ENCODE measurements around the gene PLBD2. TPM values are rescaled to one million over a fixed set of nuclear protein-coding genes. Genes with fewer than 3 reads are reported as not detected.

Gene PLBD2
- total RNA-seq, 1 donor from 2014 or later: 4.9 TPM

DNA sequence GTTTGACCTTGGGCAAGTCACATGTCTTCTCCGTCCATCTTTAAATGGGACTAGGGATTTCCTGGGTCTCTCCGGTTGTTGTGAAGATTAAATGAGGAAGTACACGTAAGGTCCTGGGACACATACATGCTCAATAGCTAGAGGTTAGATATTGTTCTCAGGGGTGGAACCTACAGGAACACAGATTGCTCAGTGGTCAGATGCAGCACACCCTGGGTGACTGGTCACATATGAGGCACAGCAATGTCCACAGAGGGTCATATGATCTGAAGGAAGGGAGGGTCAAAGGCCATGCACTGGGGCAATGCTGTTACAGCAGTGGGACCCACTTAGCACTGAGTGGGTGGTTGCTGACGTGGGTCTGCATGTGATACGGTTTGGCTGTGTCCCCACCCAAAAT lies 12.0 kb upstream of the PLBD2 start:
- Histone ChIP-seq H2AFZ (replicated peaks) (no peak overlapping the region), H3K27me3 (no peaks in the 10 kb centered on the region), H3K36me3 (no peaks in the 10 kb centered on the region), H3K4me2 (no peak overlapping the region), H4K20me1 (ENCODE audit: low read depth) (no peaks in the 10 kb centered on the region), H3K4me3 (no peak overlapping the region), H3K79me2 (ENCODE audit: low read depth) (no peaks in the 10 kb centered on the region), H3K4me1 (no peaks in the 10 kb centered on the region), H3K9ac (no peak overlapping the region), H3F3A (ENCODE audit: low read depth) (no peaks in the 10 kb centered on the region), H3K9me3 (ENCODE audit: low read depth) (no peaks in the 10 kb centered on the region), H3K27ac (no peak overlapping the region)
- H3K9me3 Mint-ChIP-seq: no peaks in the 10 kb centered on the region
- peak overlapping the region; percentile 62 for H3K27ac Mint-ChIP-seq
- peaks cover 14% of the 10 kb centered on the region for H3K27me3 Mint-ChIP-seq (ENCODE audit: insufficient read depth, low read depth)
- H3K4me1 Mint-ChIP-seq: peaks cover 8% of the 10 kb centered on the region
- H3K4me3 Mint-ChIP-seq: no peak overlapping the region
- no peak for TF ChIP-seq EZH2phosphoT487 (IDR thresholded peaks at IDR 0.05)
- no peak for TF ChIP-seq EZH2 (IDR thresholded peaks at IDR 0.05)
- TF ChIP-seq, protein P1, sequence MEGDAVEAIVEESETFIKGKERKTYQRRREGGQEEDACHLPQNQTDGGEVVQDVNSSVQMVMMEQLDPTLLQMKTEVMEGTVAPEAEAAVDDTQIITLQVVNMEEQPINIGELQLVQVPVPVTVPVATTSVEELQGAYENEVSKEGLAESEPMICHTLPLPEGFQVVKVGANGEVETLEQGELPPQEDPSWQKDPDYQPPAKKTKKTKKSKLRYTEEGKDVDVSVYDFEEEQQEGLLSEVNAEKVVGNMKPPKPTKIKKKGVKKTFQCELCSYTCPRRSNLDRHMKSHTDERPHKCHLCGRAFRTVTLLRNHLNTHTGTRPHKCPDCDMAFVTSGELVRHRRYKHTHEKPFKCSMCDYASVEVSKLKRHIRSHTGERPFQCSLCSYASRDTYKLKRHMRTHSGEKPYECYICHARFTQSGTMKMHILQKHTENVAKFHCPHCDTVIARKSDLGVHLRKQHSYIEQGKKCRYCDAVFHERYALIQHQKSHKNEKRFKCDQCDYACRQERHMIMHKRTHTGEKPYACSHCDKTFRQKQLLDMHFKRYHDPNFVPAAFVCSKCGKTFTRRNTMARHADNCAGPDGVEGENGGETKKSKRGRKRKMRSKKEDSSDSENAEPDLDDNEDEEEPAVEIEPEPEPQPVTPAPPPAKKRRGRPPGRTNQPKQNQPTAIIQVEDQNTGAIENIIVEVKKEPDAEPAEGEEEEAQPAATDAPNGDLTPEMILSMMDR (IDR thresholded peaks at IDR 0.05): no peak
- no peaks in the 10 kb centered on the region for H3K36me3 Mint-ChIP-seq
- no peak for DNase-seq (ENCODE audit: low spot score)

DNA sequence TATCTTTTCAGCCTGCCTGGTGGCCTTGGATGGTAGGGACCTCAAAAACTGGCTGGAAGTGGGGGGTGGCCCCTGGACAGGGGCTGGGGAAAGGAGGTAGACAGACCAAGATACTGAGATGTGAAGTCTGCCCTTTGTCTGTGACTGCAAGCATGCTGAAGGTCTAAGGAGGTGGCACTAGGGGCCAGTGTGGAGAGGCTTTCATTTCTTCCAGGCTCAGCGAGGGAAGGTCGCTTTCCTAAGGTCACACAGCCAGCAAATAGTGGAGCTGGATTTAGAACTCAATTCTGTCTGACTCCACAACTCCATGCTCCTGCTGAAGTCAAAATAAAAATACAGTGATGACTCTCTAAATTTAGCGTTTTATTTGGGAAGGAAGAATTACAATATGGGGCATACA lies 11.3 kb upstream of the PLBD2 start:
- TF ChIP-seq EZH2phosphoT487 (IDR thresholded peaks at IDR 0.05) (no peak), EZH2 (IDR thresholded peaks at IDR 0.05) (no peak)
- TF ChIP-seq, protein P1 (IDR thresholded peaks at IDR 0.05): no peak
- Histone ChIP-seq H3K9ac (no peak overlapping the region), H3K9me3 (ENCODE audit: low read depth) (no peaks in the 10 kb centered on the region), H3F3A (ENCODE audit: low read depth) (no peaks in the 10 kb centered on the region), H3K4me1 (no peaks in the 10 kb centered on the region), H3K27me3 (no peaks in the 10 kb centered on the region), H3K79me2 (ENCODE audit: low read depth) (no peaks in the 10 kb centered on the region), H3K4me3 (no peak overlapping the region), H3K4me2 (no peak overlapping the region), H4K20me1 (ENCODE audit: low read depth) (no peaks in the 10 kb centered on the region), H3K36me3 (no peaks in the 10 kb centered on the region), H3K27ac (no peak overlapping the region), H2AFZ (replicated peaks) (no peak overlapping the region)
- Mint-ChIP-seq H3K36me3 (no peaks in the 10 kb centered on the region), H3K27me3 (ENCODE audit: insufficient read depth, low read depth) (peaks cover 10% of the 10 kb centered on the region), H3K4me1 (peaks cover 8% of the 10 kb centered on the region), H3K27ac (peak overlapping the region; percentile 51), H3K9me3 (no peaks in the 10 kb centered on the region), H3K4me3 (no peak overlapping the region)
- DNase-seq (ENCODE audit: low spot score): no peak

DNA sequence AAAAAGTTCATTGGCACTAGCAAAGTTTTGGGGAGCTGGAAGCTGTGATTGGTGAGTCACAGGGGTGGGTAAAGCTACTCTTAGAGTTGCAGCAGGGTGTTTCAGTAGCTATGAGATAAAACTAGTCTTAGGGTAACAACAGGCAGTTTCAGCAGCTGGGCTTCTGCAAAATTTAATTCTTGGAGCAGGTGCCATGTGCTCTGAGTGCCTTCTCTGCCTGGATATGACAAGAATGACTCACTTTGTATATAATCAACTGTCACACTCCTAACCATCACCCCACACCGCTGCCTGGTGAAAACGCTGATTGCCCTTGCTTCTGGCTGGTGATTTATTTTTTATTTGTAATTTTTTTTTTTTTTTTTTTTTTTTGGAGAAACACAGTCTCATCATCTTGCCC lies 10.5 kb upstream of the PLBD2 start:
- no peak overlapping the region for H2AFZ ChIP-seq (replicated peaks)
- H3K4me3 ChIP-seq: no peak overlapping the region
- H3K36me3 ChIP-seq: no peaks in the 10 kb centered on the region
- Mint-ChIP-seq H3K36me3 (no peaks in the 10 kb centered on the region), H3K4me1 (peaks cover 8% of the 10 kb centered on the region), H3K27ac (no peak overlapping the region), H3K4me3 (no peak overlapping the region), H3K9me3 (no peaks in the 10 kb centered on the region), H3K27me3 (ENCODE audit: insufficient read depth, low read depth) (peaks cover 13% of the 10 kb centered on the region)
- no peaks in the 10 kb centered on the region for H3F3A ChIP-seq (ENCODE audit: low read depth)
- TF ChIP-seq EZH2 (IDR thresholded peaks at IDR 0.05): no peak
- TF ChIP-seq EZH2phosphoT487 (IDR thresholded peaks at IDR 0.05): no peak
- TF ChIP-seq, protein P1 (IDR thresholded peaks at IDR 0.05): no peak
- no peaks in the 10 kb centered on the region for H3K27me3 ChIP-seq
- no peak overlapping the region for H3K27ac ChIP-seq
- H3K4me2 ChIP-seq: no peak overlapping the region
- DNase-seq (ENCODE audit: low spot score): no peak
- H3K79me2 ChIP-seq (ENCODE audit: low read depth): no peaks in the 10 kb centered on the region
- no peaks in the 10 kb centered on the region for H4K20me1 ChIP-seq (ENCODE audit: low read depth)
- no peak overlapping the region for H3K9ac ChIP-seq
- no peaks in the 10 kb centered on the region for H3K9me3 ChIP-seq (ENCODE audit: low read depth)
- H3K4me1 ChIP-seq: no peaks in the 10 kb centered on the region

Measured in neural progenitor cell (in vitro differentiated cells).